ENCODE measurements around the gene FLRT2. TPM values are rescaled to one million over a fixed set of nuclear protein-coding genes. Genes with fewer than 3 reads are reported as not detected.

Gene FLRT2
- total RNA-seq, 1 experiment from 2014 or later = 0.07 TPM

DNA sequence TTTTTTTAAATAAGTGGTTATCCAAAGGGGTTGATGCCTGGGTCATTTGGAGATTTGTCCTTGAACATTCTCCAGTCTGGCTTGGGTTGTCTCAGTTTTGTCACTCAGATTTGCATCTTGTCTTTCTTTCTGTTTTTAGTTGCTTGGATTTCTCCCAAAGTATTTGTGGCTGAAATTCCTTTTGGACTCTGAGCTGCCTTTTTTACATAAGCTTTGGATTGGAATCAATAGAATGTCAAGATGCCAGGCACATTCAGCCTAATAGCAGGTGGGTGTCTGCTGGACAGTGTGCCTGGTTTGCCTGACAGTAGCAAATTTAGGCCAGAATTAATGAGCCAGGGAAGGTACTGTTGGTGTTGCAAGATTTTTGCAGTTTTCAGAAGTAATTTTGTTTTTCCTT is 50.0 kb downstream of the FLRT2 start:
- Histone ChIP-seq H3K27ac (ENCODE audit: low read length) (no peak overlapping the region), H3K9me2 (replicated peaks; ENCODE audit: low read length) (no peaks in the 10 kb centered on the region), H3K4me1 (ENCODE audit: insufficient read depth, low read length) (peaks cover 5% of the 10 kb centered on the region), H3K4me2 (ENCODE audit: low read length) (no peak overlapping the region), H3K79me2 (ENCODE audit: low read length) (no peaks in the 10 kb centered on the region), H4K20me1 (ENCODE audit: low read length) (no peaks in the 10 kb centered on the region), H3K36me3 (ENCODE audit: low read depth, low read length) (no peaks in the 10 kb centered on the region), H3F3A (ENCODE audit: low read length, unreplicated experiment) (no peaks in the 10 kb centered on the region), H3K9me3 (ENCODE audit: low read length) (no peaks in the 10 kb centered on the region), H2AFZ (ENCODE audit: low read length) (no peak overlapping the region), H3K9ac (ENCODE audit: low read length) (no peak overlapping the region), H3K4me3 (ENCODE audit: low read length) (no peak overlapping the region), H3K27me3 (ENCODE audit: low read length) (no peaks in the 10 kb centered on the region)
- DNase-seq = no peak
- ChIA-PET POLR2A (ENCODE audit: unreplicated experiment) (no interaction called here), CTCF (no interaction called here)
- no TSS peak for BruUV-seq (replicated peaks)
- TF ChIP-seq EZH2phosphoT487 (IDR thresholded peaks at IDR 0.05; ENCODE audit: borderline replicate concordance, low read length) (no peak), EZH2 (IDR thresholded peaks at IDR 0.05; ENCODE audit: low read length, unreplicated experiment) (no peak)
- TF ChIP-seq, protein P1, sequence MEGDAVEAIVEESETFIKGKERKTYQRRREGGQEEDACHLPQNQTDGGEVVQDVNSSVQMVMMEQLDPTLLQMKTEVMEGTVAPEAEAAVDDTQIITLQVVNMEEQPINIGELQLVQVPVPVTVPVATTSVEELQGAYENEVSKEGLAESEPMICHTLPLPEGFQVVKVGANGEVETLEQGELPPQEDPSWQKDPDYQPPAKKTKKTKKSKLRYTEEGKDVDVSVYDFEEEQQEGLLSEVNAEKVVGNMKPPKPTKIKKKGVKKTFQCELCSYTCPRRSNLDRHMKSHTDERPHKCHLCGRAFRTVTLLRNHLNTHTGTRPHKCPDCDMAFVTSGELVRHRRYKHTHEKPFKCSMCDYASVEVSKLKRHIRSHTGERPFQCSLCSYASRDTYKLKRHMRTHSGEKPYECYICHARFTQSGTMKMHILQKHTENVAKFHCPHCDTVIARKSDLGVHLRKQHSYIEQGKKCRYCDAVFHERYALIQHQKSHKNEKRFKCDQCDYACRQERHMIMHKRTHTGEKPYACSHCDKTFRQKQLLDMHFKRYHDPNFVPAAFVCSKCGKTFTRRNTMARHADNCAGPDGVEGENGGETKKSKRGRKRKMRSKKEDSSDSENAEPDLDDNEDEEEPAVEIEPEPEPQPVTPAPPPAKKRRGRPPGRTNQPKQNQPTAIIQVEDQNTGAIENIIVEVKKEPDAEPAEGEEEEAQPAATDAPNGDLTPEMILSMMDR (conservative IDR thresholded peaks at IDR 0.05; ENCODE audit: low read depth, low read length) = no peak
- intact Hi-C loops (cut with micrococcal nuclease) = no loop called here
- ATAC-seq = no peak

DNA sequence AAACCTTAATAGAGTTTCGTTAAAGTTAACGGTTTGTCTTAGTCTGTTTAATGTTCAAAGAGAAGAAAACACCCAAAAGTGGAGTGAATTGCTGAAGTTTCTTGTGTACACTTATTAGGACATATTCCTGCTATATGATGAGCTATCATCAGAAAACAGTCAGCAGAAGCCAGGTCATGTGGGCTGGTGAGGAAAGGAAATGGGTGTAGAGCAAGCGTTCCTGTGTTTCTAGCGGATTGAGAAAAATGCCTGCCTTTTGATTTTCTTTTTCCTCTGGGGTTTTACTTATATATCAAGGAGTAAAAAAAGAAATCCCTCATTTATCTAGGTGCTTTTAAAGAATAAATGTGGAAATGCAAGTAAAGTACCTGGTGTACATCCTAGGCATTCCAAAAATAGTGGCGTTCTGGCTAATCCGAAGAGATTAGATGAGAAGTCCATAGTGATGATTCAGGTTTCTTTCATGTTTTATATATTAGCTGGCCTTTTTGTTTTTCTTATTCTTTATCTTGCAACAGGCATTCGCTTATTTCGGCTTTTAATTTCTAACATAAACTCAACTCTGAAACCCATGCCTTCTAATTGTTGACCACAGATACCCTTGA is 50.7 kb downstream of the FLRT2 start:
- no TSS peak for BruUV-seq (replicated peaks)
- Histone ChIP-seq H3K27ac (ENCODE audit: low read length) (no peak overlapping the region), H2AFZ (ENCODE audit: low read length) (no peak overlapping the region), H4K20me1 (ENCODE audit: low read length) (no peaks in the 10 kb centered on the region), H3K27me3 (ENCODE audit: low read length) (no peaks in the 10 kb centered on the region), H3F3A (ENCODE audit: low read length, unreplicated experiment) (no peaks in the 10 kb centered on the region), H3K9ac (ENCODE audit: low read length) (no peak overlapping the region), H3K36me3 (ENCODE audit: low read depth, low read length) (no peaks in the 10 kb centered on the region), H3K9me2 (replicated peaks; ENCODE audit: low read length) (no peaks in the 10 kb centered on the region), H3K4me1 (ENCODE audit: insufficient read depth, low read length) (peaks cover 5% of the 10 kb centered on the region), H3K4me3 (ENCODE audit: low read length) (no peak overlapping the region), H3K4me2 (ENCODE audit: low read length) (no peak overlapping the region), H3K79me2 (ENCODE audit: low read length) (no peaks in the 10 kb centered on the region), H3K9me3 (ENCODE audit: low read length) (no peaks in the 10 kb centered on the region)
- ChIA-PET POLR2A (ENCODE audit: unreplicated experiment) (no interaction called here), CTCF (no interaction called here)
- DNase-seq (no peak), ATAC-seq (no peak)
- intact Hi-C loops (cut with micrococcal nuclease) = no loop called here
- TF ChIP-seq EZH2 (IDR thresholded peaks at IDR 0.05; ENCODE audit: low read length, unreplicated experiment) (no peak), EZH2phosphoT487 (IDR thresholded peaks at IDR 0.05; ENCODE audit: borderline replicate concordance, low read length) (no peak)
- TF ChIP-seq, protein P1 (conservative IDR thresholded peaks at IDR 0.05; ENCODE audit: low read depth, low read length) = no peak

DNA sequence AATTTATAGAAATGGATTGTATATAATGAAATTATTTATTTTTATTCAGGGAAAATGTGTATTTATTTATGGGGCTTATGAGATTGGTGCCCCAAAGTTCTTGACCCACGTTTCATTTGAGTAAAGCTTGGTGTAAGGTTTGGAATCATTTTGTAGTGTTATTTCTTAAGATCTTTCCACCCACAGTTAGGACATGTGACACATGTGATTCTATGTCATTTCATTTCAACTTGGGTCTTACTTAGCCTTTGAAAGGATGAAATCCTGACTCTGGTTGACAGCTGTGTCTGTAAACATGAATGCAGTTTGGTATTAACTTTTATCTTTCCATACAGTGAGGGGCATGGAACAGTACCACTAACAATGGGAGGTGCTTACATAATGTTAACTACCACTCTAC is 51.7 kb downstream of the FLRT2 start:
- H3K27ac ChIP-seq (ENCODE audit: low read length) = no peak overlapping the region
- H3F3A ChIP-seq (ENCODE audit: low read length, unreplicated experiment) = no peaks in the 10 kb centered on the region
- H3K27me3 ChIP-seq (ENCODE audit: low read length) = no peaks in the 10 kb centered on the region
- H4K20me1 ChIP-seq (ENCODE audit: low read length) = no peaks in the 10 kb centered on the region
- DNase-seq (no peak), ATAC-seq (no peak)
- H3K9ac ChIP-seq (ENCODE audit: low read length) = no peak overlapping the region
- no peaks in the 10 kb centered on the region for H3K79me2 ChIP-seq (ENCODE audit: low read length)
- no peaks in the 10 kb centered on the region for H3K9me2 ChIP-seq (replicated peaks; ENCODE audit: low read length)
- no peak overlapping the region for H3K4me2 ChIP-seq (ENCODE audit: low read length)
- H3K9me3 ChIP-seq (ENCODE audit: low read length) = no peaks in the 10 kb centered on the region
- H3K36me3 ChIP-seq (ENCODE audit: low read depth, low read length) = no peaks in the 10 kb centered on the region
- H2AFZ ChIP-seq (ENCODE audit: low read length) = no peak overlapping the region
- intact Hi-C loops (cut with micrococcal nuclease) = no loop called here
- ChIA-PET POLR2A (ENCODE audit: unreplicated experiment) (no interaction called here), CTCF (no interaction called here)
- no TSS peak for BruUV-seq (replicated peaks)
- no peak for TF ChIP-seq EZH2phosphoT487 (IDR thresholded peaks at IDR 0.05; ENCODE audit: borderline replicate concordance, low read length)
- TF ChIP-seq EZH2 (IDR thresholded peaks at IDR 0.05; ENCODE audit: low read length, unreplicated experiment) = no peak
- TF ChIP-seq, protein P1 (conservative IDR thresholded peaks at IDR 0.05; ENCODE audit: low read depth, low read length) = no peak
- H3K4me1 ChIP-seq (ENCODE audit: insufficient read depth, low read length) = peaks cover 6% of the 10 kb centered on the region
- H3K4me3 ChIP-seq (ENCODE audit: low read length) = no peak overlapping the region

Data from PC-3 (cell line).